Measurements from ENCODE around the gene PIGT.

Gene PIGT

GRCh38 chr20:45400346-45401031, 15.5 kb upstream of the PIGT start:
- in situ Hi-C loops (cut with MboI; ENCODE audit: low sequenced_read_pairs) = no loop called here

GRCh38 chr20:45402946-45403345, 13.0 kb upstream of the PIGT start:
- in situ Hi-C loops (cut with MboI; ENCODE audit: low sequenced_read_pairs) = no loop called here

GRCh38 chr20:45404438-45404837, 11.5 kb upstream of the PIGT start:
- in situ Hi-C loops (cut with MboI; ENCODE audit: low sequenced_read_pairs) = no loop called here

GRCh38 chr20:45405571-45406259, 10.2 kb upstream of the PIGT start:
- in situ Hi-C loops (cut with MboI; ENCODE audit: low sequenced_read_pairs) = no loop called here

GRCh38 chr20:45406260-45407066, 9.5 kb upstream of the PIGT start:
- in situ Hi-C loops (cut with MboI; ENCODE audit: low sequenced_read_pairs) = no loop called here

GRCh38 chr20:45407067-45407745, 8.7 kb upstream of the PIGT start:
- in situ Hi-C loops (cut with MboI; ENCODE audit: low sequenced_read_pairs) = no loop called here

- in situ Hi-C loops (cut with MboI; ENCODE audit: low sequenced_read_pairs) = no loop called here
These were observed 7.9 kb upstream of the PIGT start, which contains the start of gene DBNDD2 for GRCh38 chr20:45407783-45408645. TSS of gene DBNDD2 (plus strand) at chr20:45408289. CDS start at chr20:45408468, 179 bp downstream.

- in situ Hi-C loops (cut with MboI; ENCODE audit: low sequenced_read_pairs) = no loop called here
These were observed 7.2 kb upstream of the PIGT start for GRCh38 chr20:45408646-45409213.

- in situ Hi-C loops (cut with MboI; ENCODE audit: low sequenced_read_pairs) = no loop called here
These were observed 6.2 kb upstream of the PIGT start for GRCh38 chr20:45409521-45410272.

GRCh38 chr20:45410887-45411286, 5.1 kb upstream of the PIGT start:
- in situ Hi-C loops (cut with MboI; ENCODE audit: low sequenced_read_pairs) = no loop called here

- in situ Hi-C loops (cut with MboI; ENCODE audit: low sequenced_read_pairs) = no loop called here
These were observed 3.3 kb upstream of the PIGT start for GRCh38 chr20:45412653-45413052.

- in situ Hi-C loops (cut with MboI; ENCODE audit: low sequenced_read_pairs) = no loop called here
These were observed 2.5 kb upstream of the PIGT start for GRCh38 chr20:45413479-45413878.

- in situ Hi-C loops (cut with MboI; ENCODE audit: low sequenced_read_pairs) = no loop called here
These were observed 976 bp downstream of the PIGT start for GRCh38 chr20:45416917-45417316.

- in situ Hi-C loops (cut with MboI; ENCODE audit: low sequenced_read_pairs) = no loop called here
These were observed 3.5 kb downstream of the PIGT start for GRCh38 chr20:45419188-45420091.

GRCh38 chr20:45420125-45420524, 4.2 kb downstream of the PIGT start:
- in situ Hi-C loops (cut with MboI; ENCODE audit: low sequenced_read_pairs) = no loop called here

- in situ Hi-C loops (cut with MboI; ENCODE audit: low sequenced_read_pairs) = no loop called here
These were observed 7.8 kb downstream of the PIGT start for GRCh38 chr20:45423700-45424099.

- in situ Hi-C loops (cut with MboI; ENCODE audit: low sequenced_read_pairs) = no loop called here
These were observed 9.6 kb downstream of the PIGT start for GRCh38 chr20:45425561-45425960.

Measured in HL-60/S4 treated with phorbol 12-myristate 13-acetate at 8.2 ng/mL for 4 days and 3 days (cell line).